SK-N-SH treated with all-trans-retinoic acid at 6 μM for 48 hours (cell line): ENCODE results near the gene LAPTM5.
"Not testable (repeated sequence)": the region's sequence is repeated elsewhere in the genome, so short reads cannot be mapped to it uniquely, and the experiment has no call there.

ENCODE experiments used
- ATAC-seq: fragments of 200-7000 bp; cut with Tn5 transposase; 3 replicates; pipeline ENCODE4 v1.9.1; 2020; ENCODE audit warnings: mild to moderate bottlenecking, moderate library complexity
- ARNTL ChIP-seq: fragments of 450-650 bp; formaldehyde crosslinking; IDR thresholded peaks from 2 replicates; pipeline ENCODE4 v1.5.0; 2020; ENCODE audit warnings: low read depth, mild to moderate bottlenecking, moderate library complexity, borderline replicate concordance
- BACH2 ChIP-seq: fragments of 250-450 bp; sonication (Bioruptor Pico); IDR thresholded peaks from 2 replicates; pipeline ENCODE4 v1.9.0; 2021; ENCODE audit warnings: mild to moderate bottlenecking, borderline replicate concordance
- ESRRG ChIP-seq: fragments of 250-450 bp; sonication (Bioruptor Pico); IDR thresholded peaks from 2 replicates; pipeline ENCODE4 v1.6.1; 2021; ENCODE audit warnings: mild to moderate bottlenecking
- GLIS3 ChIP-seq: fragments of 250-450 bp; sonication (Bioruptor Pico); IDR thresholded peaks from 2 replicates; pipeline ENCODE4 v1.5.0; 2020; ENCODE audit warnings: mild to moderate bottlenecking, moderate library complexity
- ISL1 ChIP-seq: fragments of 250-450 bp; sonication (Bioruptor Pico); IDR thresholded peaks from 2 replicates; pipeline ENCODE4 v2.1.2; 2022; ENCODE audit warnings: mild to moderate bottlenecking, moderate library complexity
- OSR1 ChIP-seq: fragments of 250-450 bp; sonication (Bioruptor Pico); IDR thresholded peaks from 2 replicates; pipeline ENCODE4 v1.8.0; 2022; ENCODE audit warnings: moderate library complexity, mild to moderate bottlenecking, inconsistent platforms
- PPARA ChIP-seq: fragments of 250-450 bp; sonication (Bioruptor Pico); IDR thresholded peaks from 2 replicates; pipeline ENCODE4 v1.5.0; 2020; ENCODE audit warnings: mild to moderate bottlenecking, borderline replicate concordance
- RARB ChIP-seq: fragments of 250-450 bp; sonication (Bioruptor Pico); IDR thresholded peaks from 2 replicates; pipeline ENCODE4 v1.8.0; 2021; ENCODE audit warnings: mild to moderate bottlenecking, moderate library complexity
- SNAI2 ChIP-seq: fragments of 250-450 bp; sonication (Bioruptor Pico); IDR thresholded peaks from 2 replicates; pipeline ENCODE4 v1.5.0; 2020; ENCODE audit warnings: mild to moderate bottlenecking, moderate library complexity
- TCF4 ChIP-seq: fragments of 250-450 bp; sonication (Bioruptor Pico); IDR thresholded peaks from 2 replicates; pipeline ENCODE4 v1.8.0; 2021; ENCODE audit warnings: mild to moderate bottlenecking, moderate library complexity, borderline replicate concordance
- ZC3H10 ChIP-seq: fragments of 250-450 bp; sonication (Bioruptor Pico); IDR thresholded peaks from 2 replicates; pipeline ENCODE4 v1.5.1; 2021; ENCODE audit warnings: mild to moderate bottlenecking, moderate library complexity
- ZFP3 ChIP-seq: fragments of 250-450 bp; sonication (Bioruptor Pico); IDR thresholded peaks from 2 replicates; pipeline ENCODE4 v1.5.0; 2020; ENCODE audit warnings: mild to moderate bottlenecking, moderate library complexity
- ZFP30 ChIP-seq: fragments of 450-650 bp; formaldehyde crosslinking; IDR thresholded peaks from 2 replicates; pipeline ENCODE4 v1.5.0; 2022; ENCODE audit warnings: mild to moderate bottlenecking, moderate library complexity
- ZNF565 ChIP-seq: fragments of 450-650 bp; formaldehyde crosslinking; conservative IDR thresholded peaks from 2 replicates; pipeline ENCODE4 v1.5.0; 2020; ENCODE audit warnings: low read depth, mild to moderate bottlenecking, moderate library complexity
- ZNF70 ChIP-seq: fragments of 450-650 bp; formaldehyde crosslinking; IDR thresholded peaks from 2 replicates; pipeline ENCODE4 v1.5.0; 2020; ENCODE audit warnings: mild to moderate bottlenecking, moderate library complexity
- TF ChIP-seq, protein P1 (sequence below): fragments of 250-450 bp; sonication (Bioruptor Pico); IDR thresholded peaks from 2 replicates; pipeline ENCODE4 v1.5.1; 2020; ENCODE audit warnings: low read depth, mild to moderate bottlenecking, moderate library complexity
- TF ChIP-seq, protein P2 (sequence below): fragments of 250-450 bp; sonication (Bioruptor Pico); IDR thresholded peaks from 2 replicates; pipeline ENCODE4 v1.5.0; 2020; ENCODE audit warnings: mild to moderate bottlenecking, moderate library complexity
- TF ChIP-seq, protein P3 (sequence below): fragments of 250-450 bp; sonication (Bioruptor Pico); IDR thresholded peaks from 2 replicates; pipeline ENCODE4 v1.5.1; 2021; ENCODE audit warnings: mild to moderate bottlenecking, moderate library complexity
- TF ChIP-seq, protein P4 (sequence below): fragments of 250-450 bp; sonication (Bioruptor Pico); IDR thresholded peaks from 2 replicates; pipeline ENCODE4 v1.8.0; 2020; ENCODE audit warnings: mild to moderate bottlenecking, moderate library complexity, borderline replicate concordance
- TF ChIP-seq, protein P5 (sequence below): fragments of 250-450 bp; sonication (Bioruptor Pico); IDR thresholded peaks from 2 replicates; pipeline ENCODE4 v1.8.0; 2021; ENCODE audit warnings: low read depth, mild to moderate bottlenecking, moderate library complexity, borderline replicate concordance

The LAPTM5 gene

DNA sequence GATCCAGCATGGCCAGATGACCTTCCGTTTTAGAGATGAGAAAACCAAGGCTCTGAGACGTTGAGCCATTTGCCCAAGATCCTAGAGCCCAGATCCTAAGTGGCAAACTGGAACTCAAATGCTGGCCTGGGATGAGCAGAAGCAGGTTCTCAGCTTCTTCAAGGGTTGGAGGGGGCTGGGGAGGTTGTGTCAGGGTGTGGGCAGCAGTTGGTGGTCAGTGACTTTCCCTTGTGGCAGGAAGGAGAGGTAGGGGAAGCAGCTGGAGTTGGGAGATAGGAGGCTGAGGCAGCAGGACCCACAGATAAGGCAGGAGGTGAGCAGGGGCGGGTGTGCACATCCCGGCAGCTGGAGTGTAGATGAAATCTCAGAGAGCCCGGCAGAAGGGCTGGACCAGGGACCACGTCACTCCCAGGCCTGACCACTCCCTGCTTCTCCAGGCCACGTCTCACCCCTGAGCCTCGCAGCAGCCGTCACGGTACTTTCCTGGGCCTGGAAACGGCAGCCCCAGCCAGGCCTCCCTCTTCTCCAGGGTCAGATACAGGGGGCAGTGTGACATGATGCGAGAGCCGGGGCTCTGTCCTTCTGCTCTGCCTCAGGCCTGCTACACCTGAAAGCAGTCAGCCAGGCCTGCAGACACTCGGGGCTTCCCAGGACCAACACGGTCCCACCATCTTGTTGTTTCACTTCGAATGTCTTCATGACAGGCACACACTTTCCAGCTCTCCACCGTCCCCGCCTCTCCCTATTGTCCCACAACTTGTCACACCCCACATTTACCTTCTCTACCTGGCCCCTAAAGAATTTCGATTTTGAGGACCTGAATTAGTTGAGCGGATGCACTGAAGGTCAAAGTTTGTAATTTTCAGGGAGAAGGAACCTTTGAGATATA is 11.5 kb upstream of the LAPTM5 start:
- TF ChIP-seq ZFP30 (CRISPR knock-in tag), result no peak
- ATAC-seq, result no peak

DNA sequence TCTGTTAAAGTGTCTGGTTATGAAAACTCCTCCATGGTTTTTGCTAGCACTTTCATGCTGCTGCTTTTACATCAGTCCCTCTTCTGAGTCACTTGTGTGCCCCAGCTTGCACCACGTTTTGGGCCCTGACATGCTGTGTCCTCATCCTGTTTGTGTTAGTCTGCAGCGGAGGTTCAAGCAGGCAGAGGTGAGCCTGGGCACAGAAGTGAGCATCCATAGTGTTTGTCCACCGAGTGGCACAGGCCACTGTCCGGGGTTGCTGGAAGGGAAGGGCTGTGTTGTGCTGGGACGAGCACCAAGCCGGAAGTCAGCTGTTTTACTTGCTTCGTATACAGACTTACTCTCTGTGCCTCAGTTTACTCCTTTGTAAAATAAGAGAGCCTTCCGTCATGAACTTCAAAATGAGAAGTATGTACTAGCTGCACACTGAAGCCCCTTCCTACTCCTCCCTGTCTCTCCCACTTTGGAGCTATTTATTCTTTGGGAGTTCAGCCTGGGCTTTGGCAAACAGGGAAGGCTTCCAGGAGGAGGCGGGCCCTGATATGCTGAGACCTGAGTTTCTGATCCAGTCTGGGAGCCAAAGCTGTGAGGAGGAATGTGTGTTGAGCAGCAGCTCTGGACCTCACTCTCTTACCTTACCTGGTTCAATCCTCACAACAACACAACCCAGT is 10.7 kb upstream of the LAPTM5 start:
- no peak for ATAC-seq
- TF ChIP-seq, protein P1, sequence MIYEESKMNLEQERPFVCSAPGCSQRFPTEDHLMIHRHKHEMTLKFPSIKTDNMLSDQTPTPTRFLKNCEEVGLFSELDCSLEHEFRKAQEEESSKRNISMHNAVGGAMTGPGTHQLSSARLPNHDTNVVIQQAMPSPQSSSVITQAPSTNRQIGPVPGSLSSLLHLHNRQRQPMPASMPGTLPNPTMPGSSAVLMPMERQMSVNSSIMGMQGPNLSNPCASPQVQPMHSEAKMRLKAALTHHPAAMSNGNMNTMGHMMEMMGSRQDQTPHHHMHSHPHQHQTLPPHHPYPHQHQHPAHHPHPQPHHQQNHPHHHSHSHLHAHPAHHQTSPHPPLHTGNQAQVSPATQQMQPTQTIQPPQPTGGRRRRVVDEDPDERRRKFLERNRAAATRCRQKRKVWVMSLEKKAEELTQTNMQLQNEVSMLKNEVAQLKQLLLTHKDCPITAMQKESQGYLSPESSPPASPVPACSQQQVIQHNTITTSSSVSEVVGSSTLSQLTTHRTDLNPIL (CRISPR knock-in tag), result no peak
- TF ChIP-seq, protein P2, sequence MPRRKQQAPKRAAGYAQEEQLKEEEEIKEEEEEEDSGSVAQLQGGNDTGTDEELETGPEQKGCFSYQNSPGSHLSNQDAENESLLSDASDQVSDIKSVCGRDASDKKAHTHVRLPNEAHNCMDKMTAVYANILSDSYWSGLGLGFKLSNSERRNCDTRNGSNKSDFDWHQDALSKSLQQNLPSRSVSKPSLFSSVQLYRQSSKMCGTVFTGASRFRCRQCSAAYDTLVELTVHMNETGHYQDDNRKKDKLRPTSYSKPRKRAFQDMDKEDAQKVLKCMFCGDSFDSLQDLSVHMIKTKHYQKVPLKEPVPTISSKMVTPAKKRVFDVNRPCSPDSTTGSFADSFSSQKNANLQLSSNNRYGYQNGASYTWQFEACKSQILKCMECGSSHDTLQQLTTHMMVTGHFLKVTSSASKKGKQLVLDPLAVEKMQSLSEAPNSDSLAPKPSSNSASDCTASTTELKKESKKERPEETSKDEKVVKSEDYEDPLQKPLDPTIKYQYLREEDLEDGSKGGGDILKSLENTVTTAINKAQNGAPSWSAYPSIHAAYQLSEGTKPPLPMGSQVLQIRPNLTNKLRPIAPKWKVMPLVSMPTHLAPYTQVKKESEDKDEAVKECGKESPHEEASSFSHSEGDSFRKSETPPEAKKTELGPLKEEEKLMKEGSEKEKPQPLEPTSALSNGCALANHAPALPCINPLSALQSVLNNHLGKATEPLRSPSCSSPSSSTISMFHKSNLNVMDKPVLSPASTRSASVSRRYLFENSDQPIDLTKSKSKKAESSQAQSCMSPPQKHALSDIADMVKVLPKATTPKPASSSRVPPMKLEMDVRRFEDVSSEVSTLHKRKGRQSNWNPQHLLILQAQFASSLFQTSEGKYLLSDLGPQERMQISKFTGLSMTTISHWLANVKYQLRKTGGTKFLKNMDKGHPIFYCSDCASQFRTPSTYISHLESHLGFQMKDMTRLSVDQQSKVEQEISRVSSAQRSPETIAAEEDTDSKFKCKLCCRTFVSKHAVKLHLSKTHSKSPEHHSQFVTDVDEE (CRISPR knock-in tag), result no peak
- TF ChIP-seq, protein P3, sequence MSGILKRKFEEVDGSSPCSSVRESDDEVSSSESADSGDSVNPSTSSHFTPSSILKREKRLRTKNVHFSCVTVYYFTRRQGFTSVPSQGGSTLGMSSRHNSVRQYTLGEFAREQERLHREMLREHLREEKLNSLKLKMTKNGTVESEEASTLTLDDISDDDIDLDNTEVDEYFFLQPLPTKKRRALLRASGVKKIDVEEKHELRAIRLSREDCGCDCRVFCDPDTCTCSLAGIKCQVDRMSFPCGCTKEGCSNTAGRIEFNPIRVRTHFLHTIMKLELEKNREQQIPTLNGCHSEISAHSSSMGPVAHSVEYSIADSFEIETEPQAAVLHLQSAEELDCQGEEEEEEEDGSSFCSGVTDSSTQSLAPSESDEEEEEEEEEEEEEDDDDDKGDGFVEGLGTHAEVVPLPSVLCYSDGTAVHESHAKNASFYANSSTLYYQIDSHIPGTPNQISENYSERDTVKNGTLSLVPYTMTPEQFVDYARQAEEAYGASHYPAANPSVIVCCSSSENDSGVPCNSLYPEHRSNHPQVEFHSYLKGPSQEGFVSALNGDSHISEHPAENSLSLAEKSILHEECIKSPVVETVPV (CRISPR knock-in tag), result no peak
- no peak for TF ChIP-seq PPARA (CRISPR knock-in tag)
- TF ChIP-seq OSR1 (CRISPR knock-in tag), result no peak
- TF ChIP-seq BACH2 (CRISPR knock-in tag), result no peak
- no peak for TF ChIP-seq RARB (CRISPR knock-in tag)
- no peak for TF ChIP-seq ISL1
- TF ChIP-seq ZFP30 (CRISPR knock-in tag), result no peak
- TF ChIP-seq, protein P4, sequence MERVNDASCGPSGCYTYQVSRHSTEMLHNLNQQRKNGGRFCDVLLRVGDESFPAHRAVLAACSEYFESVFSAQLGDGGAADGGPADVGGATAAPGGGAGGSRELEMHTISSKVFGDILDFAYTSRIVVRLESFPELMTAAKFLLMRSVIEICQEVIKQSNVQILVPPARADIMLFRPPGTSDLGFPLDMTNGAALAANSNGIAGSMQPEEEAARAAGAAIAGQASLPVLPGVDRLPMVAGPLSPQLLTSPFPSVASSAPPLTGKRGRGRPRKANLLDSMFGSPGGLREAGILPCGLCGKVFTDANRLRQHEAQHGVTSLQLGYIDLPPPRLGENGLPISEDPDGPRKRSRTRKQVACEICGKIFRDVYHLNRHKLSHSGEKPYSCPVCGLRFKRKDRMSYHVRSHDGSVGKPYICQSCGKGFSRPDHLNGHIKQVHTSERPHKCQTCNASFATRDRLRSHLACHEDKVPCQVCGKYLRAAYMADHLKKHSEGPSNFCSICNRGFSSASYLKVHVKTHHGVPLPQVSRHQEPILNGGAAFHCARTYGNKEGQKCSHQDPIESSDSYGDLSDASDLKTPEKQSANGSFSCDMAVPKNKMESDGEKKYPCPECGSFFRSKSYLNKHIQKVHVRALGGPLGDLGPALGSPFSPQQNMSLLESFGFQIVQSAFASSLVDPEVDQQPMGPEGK (CRISPR knock-in tag), result no peak
- TF ChIP-seq ARNTL (CRISPR knock-in tag), result no peak
- no peak for TF ChIP-seq ZFP3 (CRISPR knock-in tag)
- no peak for TF ChIP-seq ZC3H10 (CRISPR knock-in tag)
- TF ChIP-seq, protein P5, sequence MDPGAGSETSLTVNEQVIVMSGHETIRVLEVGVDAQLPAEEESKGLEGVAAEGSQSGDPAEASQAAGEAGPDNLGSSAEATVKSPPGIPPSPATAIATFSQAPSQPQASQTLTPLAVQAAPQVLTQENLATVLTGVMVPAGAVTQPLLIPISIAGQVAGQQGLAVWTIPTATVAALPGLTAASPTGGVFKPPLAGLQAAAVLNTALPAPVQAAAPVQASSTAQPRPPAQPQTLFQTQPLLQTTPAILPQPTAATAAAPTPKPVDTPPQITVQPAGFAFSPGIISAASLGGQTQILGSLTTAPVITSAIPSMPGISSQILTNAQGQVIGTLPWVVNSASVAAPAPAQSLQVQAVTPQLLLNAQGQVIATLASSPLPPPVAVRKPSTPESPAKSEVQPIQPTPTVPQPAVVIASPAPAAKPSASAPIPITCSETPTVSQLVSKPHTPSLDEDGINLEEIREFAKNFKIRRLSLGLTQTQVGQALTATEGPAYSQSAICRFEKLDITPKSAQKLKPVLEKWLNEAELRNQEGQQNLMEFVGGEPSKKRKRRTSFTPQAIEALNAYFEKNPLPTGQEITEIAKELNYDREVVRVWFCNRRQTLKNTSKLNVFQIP, result no peak
- no peak for TF ChIP-seq ZNF565 (CRISPR knock-in tag)
- no peak for TF ChIP-seq SNAI2 (CRISPR knock-in tag)
- no peak for TF ChIP-seq GLIS3 (CRISPR knock-in tag)
- no peak for TF ChIP-seq ZNF70 (CRISPR knock-in tag)
- no peak for TF ChIP-seq TCF4 (CRISPR knock-in tag)
- no peak for TF ChIP-seq ESRRG (CRISPR knock-in tag)

DNA sequence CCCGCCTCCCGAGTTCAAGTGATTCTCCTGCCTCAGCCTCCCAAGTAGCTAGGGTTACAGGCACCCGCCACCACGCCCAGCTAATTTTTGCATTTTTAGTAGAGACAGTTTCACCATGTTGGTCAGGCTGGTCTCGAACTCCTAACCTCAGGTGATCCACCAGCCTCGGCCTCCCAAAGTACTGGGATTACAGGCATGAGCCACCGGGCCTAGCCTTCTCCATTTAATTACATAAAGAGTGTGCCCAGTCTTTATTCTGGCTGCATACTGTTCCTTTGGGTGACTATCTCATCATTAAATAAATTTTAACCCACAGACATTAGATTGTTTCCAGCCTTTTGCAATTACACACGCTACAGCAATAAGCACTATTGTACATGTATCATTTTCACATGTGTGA is 9.4 kb upstream of the LAPTM5 start:
- not testable (repeated sequence) for ATAC-seq
